ENCODE measurements around the gene EHD1. TPM values are rescaled to one million over a fixed set of nuclear protein-coding genes. Genes with fewer than 3 reads are reported as not detected.

The EHD1 gene
- total and polyA plus RNA-seq, 9 of the 15 experiments (the other 6 are each of a cell fraction or from before 2014, with no cell fraction given) = 0.46 to 65.0 (median 16.4) TPM

DNA sequence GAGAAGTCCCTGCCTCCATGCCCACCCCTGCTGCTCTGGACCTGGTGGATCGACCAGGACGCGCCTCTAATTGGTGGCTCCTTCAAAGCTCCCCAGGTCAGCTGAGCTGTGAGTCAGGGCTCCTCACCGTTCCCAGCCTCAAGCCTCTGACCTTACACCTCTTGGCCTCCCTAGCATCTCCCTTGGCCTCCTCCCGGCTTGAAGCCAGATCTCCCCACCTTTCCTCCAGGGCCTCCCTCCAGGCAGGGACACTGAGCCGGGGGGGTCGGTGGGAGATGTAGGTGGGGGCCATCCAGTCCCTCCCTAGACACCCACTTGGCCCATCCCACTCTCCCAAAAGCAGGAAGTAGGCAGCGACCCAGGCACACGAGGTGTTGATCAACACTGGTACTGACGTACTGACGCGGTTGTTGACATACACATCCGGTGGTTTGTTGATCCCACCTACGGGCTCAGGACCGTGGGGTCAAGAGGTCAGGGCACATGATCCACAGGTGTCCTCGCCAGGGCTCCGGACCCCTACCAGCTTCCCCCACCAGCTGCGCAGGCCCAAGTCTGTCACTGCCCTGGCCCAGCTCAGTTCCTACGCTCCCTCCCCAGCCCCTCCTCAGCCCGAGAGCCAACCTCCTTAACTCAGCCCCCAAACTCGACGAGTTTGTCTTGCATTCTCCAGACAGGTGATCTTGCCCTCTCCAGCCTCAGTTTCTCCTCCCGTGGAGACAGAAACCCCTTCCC lies 37.8 kb upstream of the EHD1 start (continued):
- TF ChIP-seq, protein P1, sequence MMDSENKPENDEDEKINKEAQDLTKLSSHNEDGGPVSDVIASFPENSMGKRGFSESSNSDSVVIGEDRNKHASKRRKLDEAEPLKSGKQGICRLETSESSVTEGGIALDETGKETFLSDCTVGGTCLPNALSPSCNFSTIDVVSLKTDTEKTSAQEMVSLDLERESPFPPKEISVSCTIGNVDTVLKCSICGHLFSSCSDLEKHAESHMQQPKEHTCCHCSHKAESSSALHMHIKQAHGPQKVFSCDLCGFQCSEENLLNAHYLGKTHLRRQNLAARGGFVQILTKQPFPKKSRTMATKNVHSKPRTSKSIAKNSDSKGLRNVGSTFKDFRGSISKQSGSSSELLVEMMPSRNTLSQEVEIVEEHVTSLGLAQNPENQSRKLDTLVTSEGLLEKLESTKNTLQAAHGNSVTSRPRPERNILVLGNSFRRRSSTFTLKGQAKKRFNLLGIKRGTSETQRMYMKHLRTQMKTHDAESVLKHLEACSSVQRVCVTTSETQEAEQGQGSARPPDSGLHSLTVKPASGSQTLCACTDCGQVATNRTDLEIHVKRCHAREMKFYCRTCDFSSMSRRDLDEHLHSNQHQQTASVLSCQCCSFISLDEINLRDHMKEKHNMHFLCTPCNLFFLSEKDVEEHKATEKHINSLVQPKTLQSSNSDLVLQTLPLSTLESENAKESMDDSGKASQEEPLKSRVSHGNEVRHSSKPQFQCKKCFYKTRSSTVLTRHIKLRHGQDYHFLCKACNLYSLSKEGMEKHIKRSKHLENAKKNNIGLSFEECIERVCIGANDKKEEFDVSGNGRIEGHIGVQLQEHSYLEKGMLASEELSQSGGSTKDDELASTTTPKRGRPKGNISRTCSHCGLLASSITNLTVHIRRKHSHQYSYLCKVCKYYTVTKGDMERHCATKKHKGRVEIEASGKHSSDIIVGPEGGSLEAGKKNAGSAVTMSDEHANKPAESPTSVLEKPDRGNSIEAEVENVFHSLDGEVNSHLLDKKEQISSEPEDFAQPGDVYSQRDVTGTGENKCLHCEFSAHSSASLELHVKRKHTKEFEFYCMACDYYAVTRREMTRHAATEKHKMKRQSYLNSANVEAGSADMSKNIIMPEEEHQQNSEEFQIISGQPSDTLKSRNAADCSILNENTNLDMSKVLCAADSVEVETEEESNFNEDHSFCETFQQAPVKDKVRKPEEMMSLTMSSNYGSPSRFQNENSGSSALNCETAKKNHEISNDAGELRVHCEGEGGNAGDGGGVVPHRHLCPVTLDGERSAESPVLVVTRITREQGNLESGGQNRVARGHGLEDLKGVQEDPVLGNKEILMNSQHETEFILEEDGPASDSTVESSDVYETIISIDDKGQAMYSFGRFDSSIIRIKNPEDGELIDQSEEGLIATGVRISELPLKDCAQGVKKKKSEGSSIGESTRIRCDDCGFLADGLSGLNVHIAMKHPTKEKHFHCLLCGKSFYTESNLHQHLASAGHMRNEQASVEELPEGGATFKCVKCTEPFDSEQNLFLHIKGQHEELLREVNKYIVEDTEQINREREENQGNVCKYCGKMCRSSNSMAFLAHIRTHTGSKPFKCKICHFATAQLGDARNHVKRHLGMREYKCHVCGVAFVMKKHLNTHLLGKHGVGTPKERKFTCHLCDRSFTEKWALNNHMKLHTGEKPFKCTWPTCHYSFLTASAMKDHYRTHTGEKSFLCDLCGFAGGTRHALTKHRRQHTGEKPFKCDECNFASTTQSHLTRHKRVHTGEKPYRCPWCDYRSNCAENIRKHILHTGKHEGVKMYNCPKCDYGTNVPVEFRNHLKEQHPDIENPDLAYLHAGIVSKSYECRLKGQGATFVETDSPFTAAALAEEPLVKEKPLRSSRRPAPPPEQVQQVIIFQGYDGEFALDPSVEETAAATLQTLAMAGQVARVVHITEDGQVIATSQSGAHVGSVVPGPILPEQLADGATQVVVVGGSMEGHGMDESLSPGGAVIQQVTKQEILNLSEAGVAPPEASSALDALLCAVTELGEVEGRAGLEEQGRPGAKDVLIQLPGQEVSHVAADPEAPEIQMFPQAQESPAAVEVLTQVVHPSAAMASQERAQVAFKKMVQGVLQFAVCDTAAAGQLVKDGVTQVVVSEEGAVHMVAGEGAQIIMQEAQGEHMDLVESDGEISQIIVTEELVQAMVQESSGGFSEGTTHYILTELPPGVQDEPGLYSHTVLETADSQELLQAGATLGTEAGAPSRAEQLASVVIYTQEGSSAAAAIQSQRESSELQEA (IDR thresholded peaks at IDR 0.05; ENCODE audit: low read depth) = no peak
- no peak; the same call in 1 of the 2 replicates for TF ChIP-seq XRCC5 (IDR thresholded peaks at IDR 0.05; ENCODE audit: low read depth, low read length)
- no peak for TF ChIP-seq ZKSCAN3 (CRISPR knock-in tag; IDR thresholded peaks at IDR 0.05)
- no peak for TF ChIP-seq ZNF766 (CRISPR knock-in tag; conservative IDR thresholded peaks at IDR 0.05)
- no peak for TF ChIP-seq PHF21A (IDR thresholded peaks at IDR 0.05; ENCODE audit: borderline replicate concordance, low read depth)
- TF ChIP-seq SRSF7 (optimal IDR thresholded peaks at IDR 0.05; ENCODE audit: low read depth, low read length) = no peak
- no peak for TF ChIP-seq ARNT (IDR thresholded peaks at IDR 0.05)
- TF ChIP-seq KLF10 (CRISPR knock-in tag; IDR thresholded peaks at IDR 0.05) = no peak
- TF ChIP-seq ZNF77 (CRISPR knock-in tag; IDR thresholded peaks at IDR 0.05) = no peak
- TF ChIP-seq ZNF354B (CRISPR knock-in tag; IDR thresholded peaks at IDR 0.05) = no peak
- TF ChIP-seq ZNF584 (CRISPR knock-in tag; IDR thresholded peaks at IDR 0.05; ENCODE audit: low read depth) = no peak
- TF ChIP-seq DMBX1 (CRISPR knock-in tag; IDR thresholded peaks at IDR 0.05; ENCODE audit: borderline replicate concordance) = no peak
- TF ChIP-seq FOXP4 (CRISPR knock-in tag; IDR thresholded peaks at IDR 0.05; ENCODE audit: borderline replicate concordance) = peak; percentile 72; the same call in 1 of the 2 replicates
- TF ChIP-seq TRIM25 (IDR thresholded peaks at IDR 0.05; ENCODE audit: borderline replicate concordance) = no peak
- TF ChIP-seq, protein P2, sequence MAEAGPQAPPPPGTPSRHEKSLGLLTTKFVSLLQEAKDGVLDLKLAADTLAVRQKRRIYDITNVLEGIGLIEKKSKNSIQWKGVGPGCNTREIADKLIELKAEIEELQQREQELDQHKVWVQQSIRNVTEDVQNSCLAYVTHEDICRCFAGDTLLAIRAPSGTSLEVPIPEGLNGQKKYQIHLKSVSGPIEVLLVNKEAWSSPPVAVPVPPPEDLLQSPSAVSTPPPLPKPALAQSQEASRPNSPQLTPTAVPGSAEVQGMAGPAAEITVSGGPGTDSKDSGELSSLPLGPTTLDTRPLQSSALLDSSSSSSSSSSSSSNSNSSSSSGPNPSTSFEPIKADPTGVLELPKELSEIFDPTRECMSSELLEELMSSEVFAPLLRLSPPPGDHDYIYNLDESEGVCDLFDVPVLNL (CRISPR knock-in tag; IDR thresholded peaks at IDR 0.05; ENCODE audit: low read depth) = no peak

Data from K562 (cell line).